ENCODE results near the gene RNF26. TPM values are rescaled to one million over a fixed set of nuclear protein-coding genes. Genes with fewer than 3 reads are reported as not detected.
"Not testable (repeated sequence)": the region's sequence is repeated elsewhere in the genome, so short reads cannot be mapped to it uniquely, and the experiment has no call there.

RNF26 gene
- total and polyA plus RNA-seq, 8 donors = 22.0 to 37.0 (median 28.4) TPM

DNA sequence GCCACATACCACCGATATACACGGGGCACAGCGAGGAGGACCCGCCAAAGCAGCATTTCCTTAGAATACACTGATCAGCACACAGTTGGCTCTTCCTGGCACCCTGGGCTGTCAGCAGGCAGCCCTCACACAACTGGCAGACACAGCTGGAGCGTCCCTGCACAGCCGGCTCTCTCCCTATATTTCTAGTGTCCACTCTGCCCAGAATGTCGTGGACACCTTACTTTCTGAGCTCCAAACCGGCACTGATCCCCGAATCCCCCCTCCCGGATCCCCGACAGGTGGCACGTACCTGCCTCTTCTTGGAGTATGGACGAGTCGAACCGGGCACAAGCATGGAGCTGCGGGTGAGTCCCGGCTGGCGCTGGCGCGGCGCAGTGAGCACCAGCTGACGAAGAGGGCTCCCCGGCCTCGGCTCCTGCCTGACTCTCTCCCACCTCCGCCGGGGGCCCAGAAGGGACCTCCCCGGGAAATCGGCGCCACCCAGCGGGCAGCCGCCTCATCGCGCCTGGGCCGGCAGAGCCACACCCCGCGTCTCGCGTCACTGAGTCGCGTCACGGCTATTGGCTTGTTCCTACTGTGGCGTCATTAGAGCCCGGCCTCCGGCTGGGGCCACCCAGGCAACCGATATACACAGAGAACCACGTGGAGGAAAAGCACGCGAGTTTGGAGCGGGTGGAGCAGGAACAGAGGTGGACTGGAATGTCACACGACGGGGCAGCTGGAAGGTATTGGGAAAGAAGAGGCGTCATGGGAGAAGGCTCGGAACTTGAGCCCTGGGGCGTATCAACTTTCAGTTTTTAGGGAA, 47.1 kb downstream of the RNF26 start, which contains the start of gene USP2:
USP2 (minus strand) TSS at position 510 of the 808 bp plus-strand sequence. CDS start 8,210 bp downstream, outside the sequence.
- peak; percentile 95 to 98 (median 98) for DNase-seq
- TF ChIP-seq, protein P1, sequence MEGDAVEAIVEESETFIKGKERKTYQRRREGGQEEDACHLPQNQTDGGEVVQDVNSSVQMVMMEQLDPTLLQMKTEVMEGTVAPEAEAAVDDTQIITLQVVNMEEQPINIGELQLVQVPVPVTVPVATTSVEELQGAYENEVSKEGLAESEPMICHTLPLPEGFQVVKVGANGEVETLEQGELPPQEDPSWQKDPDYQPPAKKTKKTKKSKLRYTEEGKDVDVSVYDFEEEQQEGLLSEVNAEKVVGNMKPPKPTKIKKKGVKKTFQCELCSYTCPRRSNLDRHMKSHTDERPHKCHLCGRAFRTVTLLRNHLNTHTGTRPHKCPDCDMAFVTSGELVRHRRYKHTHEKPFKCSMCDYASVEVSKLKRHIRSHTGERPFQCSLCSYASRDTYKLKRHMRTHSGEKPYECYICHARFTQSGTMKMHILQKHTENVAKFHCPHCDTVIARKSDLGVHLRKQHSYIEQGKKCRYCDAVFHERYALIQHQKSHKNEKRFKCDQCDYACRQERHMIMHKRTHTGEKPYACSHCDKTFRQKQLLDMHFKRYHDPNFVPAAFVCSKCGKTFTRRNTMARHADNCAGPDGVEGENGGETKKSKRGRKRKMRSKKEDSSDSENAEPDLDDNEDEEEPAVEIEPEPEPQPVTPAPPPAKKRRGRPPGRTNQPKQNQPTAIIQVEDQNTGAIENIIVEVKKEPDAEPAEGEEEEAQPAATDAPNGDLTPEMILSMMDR (IDR thresholded peaks at IDR 0.05) = peak; percentile 84 to 92
- Histone ChIP-seq H3K27me3 (peaks cover 0 to 12% of the 10 kb centered on the region in 2 donors), H3K36me3 (no peaks in the 10 kb centered on the region), H3K4me3 (peak within 1 kb of the TSS; percentile 31 to 43), H3K9me3 (no peaks in the 10 kb centered on the region), H3K27ac (peak within 1 kb of the TSS in 1 of 2 donors; percentile 41), H3K4me1 (peaks cover 4 to 18% of the 10 kb centered on the region in 2 donors)
- intact Hi-C loops (cut with DNase I) = no loop called here
- peak; percentile 98 for ATAC-seq

DNA sequence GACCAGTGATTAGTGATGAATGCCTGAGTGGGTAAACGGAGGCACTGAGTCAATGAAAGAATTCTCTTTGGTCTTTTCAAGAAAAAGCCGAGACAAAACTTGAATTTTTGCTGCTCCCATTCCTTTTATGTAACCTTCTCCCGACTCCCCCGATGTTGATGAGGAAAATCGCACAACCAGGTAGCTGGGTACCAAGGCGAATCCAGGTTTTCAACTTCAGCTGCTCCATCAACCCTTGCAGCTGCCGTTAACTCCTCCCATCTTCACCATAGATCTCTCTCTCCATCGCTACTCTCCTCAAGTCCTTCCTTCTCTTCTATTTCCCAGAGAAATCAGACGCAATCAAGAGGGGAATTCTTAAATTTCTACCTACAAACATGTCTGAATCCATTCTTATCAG, 47.8 kb downstream of the RNF26 start:
- ATAC-seq (no peak), DNase-seq (no peak)
- H3K36me3 ChIP-seq = no peaks in the 10 kb centered on the region
- peak overlapping the region; percentile 31 to 43 for H3K4me3 ChIP-seq
- H3K27ac ChIP-seq = peak overlapping the region in 1 of 2 donors; percentile 41
- TF ChIP-seq, protein P1 (IDR thresholded peaks at IDR 0.05) = no peak
- H3K27me3 ChIP-seq = peaks cover 0 to 12% of the 10 kb centered on the region in 2 donors
- intact Hi-C loops (cut with DNase I) = no loop called here
- peaks cover 4 to 15% of the 10 kb centered on the region in 2 donors for H3K4me1 ChIP-seq
- no peaks in the 10 kb centered on the region for H3K9me3 ChIP-seq

DNA sequence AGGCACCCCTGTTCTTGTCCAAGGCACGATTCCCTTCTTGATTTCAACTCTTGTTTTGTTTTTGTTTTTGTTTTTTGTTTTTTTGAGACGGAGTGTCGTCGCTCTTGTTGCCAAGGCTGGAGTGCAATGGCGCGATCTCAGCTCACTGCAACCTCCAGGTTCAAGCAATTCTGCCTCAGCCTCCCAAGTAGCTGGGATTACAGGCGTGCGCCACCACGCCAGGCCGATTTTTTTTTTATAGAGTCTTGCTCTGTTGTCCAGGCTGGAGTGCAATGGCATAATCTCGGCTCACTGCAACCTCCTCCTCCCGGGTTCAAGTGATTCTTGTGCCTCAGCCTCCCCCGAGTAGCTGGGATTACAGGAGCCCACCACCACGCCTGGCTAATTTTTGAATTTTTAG, 48.2 kb downstream of the RNF26 start:
- ATAC-seq; H3K36me3 ChIP-seq; intact Hi-C loops (cut with DNase I); DNase-seq; H3K27ac ChIP-seq; H3K9me3 ChIP-seq: not testable (repeated sequence)
- Histone ChIP-seq H3K27me3 (peaks cover 0 to 12% of the 10 kb centered on the region in 2 donors), H3K4me3 (peak overlapping the region in 1 of 2 donors; percentile 43), H3K4me1 (peaks cover 4 to 15% of the 10 kb centered on the region in 2 donors)

DNA sequence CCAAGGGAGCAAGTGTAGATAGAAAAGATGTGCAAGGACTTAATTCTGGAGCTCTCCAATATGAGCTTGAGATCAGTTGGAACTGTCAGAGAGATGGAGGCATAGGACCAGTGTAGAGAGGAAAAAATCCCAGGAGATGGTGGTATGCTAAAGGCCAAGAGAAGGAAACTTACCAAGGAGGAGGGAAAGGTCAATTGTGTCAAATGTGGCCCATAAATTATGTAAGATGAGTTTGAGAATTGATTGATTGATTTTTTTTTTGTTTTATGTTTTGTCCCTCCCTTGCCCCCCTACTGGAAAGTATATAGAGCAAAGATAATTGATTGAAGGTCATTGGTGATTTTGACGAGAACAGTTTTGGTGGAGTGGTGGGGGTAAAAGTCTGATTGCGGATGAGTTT, 50.0 kb downstream of the RNF26 start:
- H3K4me1 ChIP-seq = peaks cover 4 to 15% of the 10 kb centered on the region in 2 donors

More for the DNA sequence above, 50.0 kb downstream of the RNF26 start:
- no peak for DNase-seq
- no peak overlapping the region for H3K4me3 ChIP-seq
- H3K9me3 ChIP-seq = no peaks in the 10 kb centered on the region
- intact Hi-C loops (cut with DNase I) = no loop called here
- ATAC-seq = no peak
- H3K27me3 ChIP-seq = peaks cover 0 to 12% of the 10 kb centered on the region in 2 donors
- no peak overlapping the region for H3K27ac ChIP-seq
- TF ChIP-seq, protein P1 (IDR thresholded peaks at IDR 0.05) = no peak
- no peaks in the 10 kb centered on the region for H3K36me3 ChIP-seq

Small RNAs within 50 kb of the gene (microRNA-seq; reads per million reads assigned to microRNA genes)
- gene MIR6756 = 0.41 to 0.50 reads per million in 2 donors

Other genes with a start within 250 kb of the RNF26 start
- gene HMBS, start 249.6 kb upstream of the RNF26 start, total RNA-seq = 10 to 100 TPM; 16.5 to 32.0 TPM
- 10 to 100 TPM; 21.9 to 30.7 (median 24.1) TPM for gene HMBS, start 249.6 kb upstream of the RNF26 start, polyA plus RNA-seq (ENCODE audit: insufficient read length in 6 of 6)
- 10 to 100 TPM; 50.3 to 56.2 TPM for gene DPAGT1, start 232.7 kb upstream of the RNF26 start, total RNA-seq
- 10 to 100 TPM; 42.7 to 54.7 (median 47.8) TPM for gene DPAGT1, start 232.7 kb upstream of the RNF26 start, polyA plus RNA-seq (ENCODE audit: insufficient read length in 6 of 6)
- 10 to 100 TPM; 16.6 to 18.6 TPM for gene C2CD2L, start 227.2 kb upstream of the RNF26 start, total RNA-seq
- 1 to 10 TPM; 7.3 to 9.3 (median 8.0) TPM for gene C2CD2L, start 227.2 kb upstream of the RNF26 start, polyA plus RNA-seq (ENCODE audit: insufficient read length in 6 of 6)
- 10 to 100 TPM; 21.6 to 22.2 TPM for gene HINFP, start 212.9 kb upstream of the RNF26 start, total RNA-seq
- 10 to 100 TPM; 31.9 to 41.7 (median 39.2) TPM for gene HINFP, start 212.9 kb upstream of the RNF26 start, polyA plus RNA-seq (ENCODE audit: insufficient read length in 6 of 6)
- under 1 TPM; 0.26 to 0.64 TPM for gene ABCG4, start 185.5 kb upstream of the RNF26 start, total RNA-seq
- 1 to 10 TPM; 1.1 to 1.5 (median 1.3) TPM for gene ABCG4, start 185.5 kb upstream of the RNF26 start, polyA plus RNA-seq (ENCODE audit: insufficient read length in 6 of 6)
- gene NLRX1, start 165.8 kb upstream of the RNF26 start, total RNA-seq = 10 to 100 TPM; 15.0 to 15.7 TPM
- gene NLRX1, start 165.8 kb upstream of the RNF26 start, polyA plus RNA-seq (ENCODE audit: insufficient read length in 6 of 6) = 10 to 100 TPM in 5 of 6 donors, 1 to 10 TPM in 1; 9.9 to 12.5 (median 11.8) TPM
- gene NHERF4, start 149.1 kb upstream of the RNF26 start, total RNA-seq = not detected
- gene NHERF4, start 149.1 kb upstream of the RNF26 start, polyA plus RNA-seq (ENCODE audit: insufficient read length in 6 of 6) = 1 to 10 TPM in 3 of 6 donors, under 1 TPM in 3; 0.77 to 1.3 (median 1.1) TPM
- 10 to 100 TPM; 22.0 to 36.6 TPM for gene CBL, start 128.2 kb upstream of the RNF26 start, total RNA-seq
- 10 to 100 TPM; 18.9 to 24.5 (median 21.6) TPM for gene CBL, start 128.2 kb upstream of the RNF26 start, polyA plus RNA-seq (ENCODE audit: insufficient read length in 6 of 6)
- gene MCAM, start 17.4 kb upstream of the RNF26 start, total RNA-seq = 10 to 100 TPM; 59.5 to 87.5 TPM
- gene MCAM, start 17.4 kb upstream of the RNF26 start, polyA plus RNA-seq (ENCODE audit: insufficient read length in 6 of 6) = 100 to 1,000 TPM in 5 of 6 donors, 10 to 100 TPM in 1; 94.8 to 149 (median 123) TPM
- gene C1QTNF5, start 6.4 kb downstream of the RNF26 start, total RNA-seq = 10 to 100 TPM; 20.0 to 33.3 TPM
- gene C1QTNF5, start 6.4 kb downstream of the RNF26 start, polyA plus RNA-seq (ENCODE audit: insufficient read length in 6 of 6) = 10 to 100 TPM; 39.7 to 52.0 (median 46.2) TPM
- not detected for gene MFRP, start 12.2 kb downstream of the RNF26 start, total RNA-seq
- gene MFRP, start 12.2 kb downstream of the RNF26 start, polyA plus RNA-seq (ENCODE audit: insufficient read length in 6 of 6) = under 1 TPM in 2 of 6 donors, not detected in 4; 0.04 to 0.07 TPM
- 1 to 10 TPM; 2.6 to 3.7 TPM for gene USP2, start 47.2 kb downstream of the RNF26 start, total RNA-seq
- gene USP2, start 47.2 kb downstream of the RNF26 start, polyA plus RNA-seq (ENCODE audit: insufficient read length in 6 of 6) = 1 to 10 TPM; 2.4 to 5.9 (median 4.0) TPM
- 100 to 1,000 TPM in 1 of 2 donors, 10 to 100 TPM in 1; 46.6 to 130 TPM for gene THY1, start 88.6 kb downstream of the RNF26 start, total RNA-seq
- gene THY1, start 88.6 kb downstream of the RNF26 start, polyA plus RNA-seq (ENCODE audit: insufficient read length in 6 of 6) = 10 to 100 TPM; 28.7 to 54.4 (median 44.5) TPM